NB4 (cell line): ENCODE data around the gene ARHGEF4.

ENCODE experiments used
- MYC ChIP-seq: IDR thresholded peaks from 2 replicates; pipeline ENCODE4 v1.6.1; 2011; ENCODE audit warnings: low read depth, low read length
- POLR2A ChIP-seq: IDR thresholded peaks from 2 replicates; pipeline ENCODE4 v1.6.1; 2011; ENCODE audit warnings: mild to moderate bottlenecking; ENCODE audit not compliant: insufficient read length; ENCODE audit errors: extremely low read depth
- TF ChIP-seq, protein P1 (sequence below): IDR thresholded peaks from 2 replicates; pipeline ENCODE4 v1.6.1; 2011; ENCODE audit warnings: low read depth, low read length
- TF ChIP-seq, protein P2 (sequence below): IDR thresholded peaks from one replicate; pipeline ENCODE4 v1.5.1; 2012; ENCODE audit warnings: low read depth, low read length

DNA sequence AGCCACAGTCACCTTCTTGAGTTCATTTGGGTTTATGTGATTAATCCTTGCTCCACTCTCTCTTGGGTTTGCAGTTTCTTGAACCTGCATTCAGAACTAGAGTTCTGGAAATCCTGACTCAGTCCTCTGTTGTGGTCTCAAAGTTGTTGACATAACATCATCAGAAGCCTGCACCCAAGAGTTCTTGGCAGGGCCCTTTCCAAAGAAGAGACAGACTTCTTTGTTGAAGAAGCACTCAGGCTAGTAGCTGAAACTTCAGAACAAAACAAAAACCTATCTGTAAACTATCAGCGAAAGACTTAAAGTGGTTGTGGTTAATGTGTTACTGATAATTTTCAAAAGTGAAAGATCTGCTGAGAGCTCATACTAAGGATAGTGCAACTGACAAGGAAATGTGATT, 135.7 kb downstream of the ARHGEF4 start:
- TF ChIP-seq, protein P1, sequence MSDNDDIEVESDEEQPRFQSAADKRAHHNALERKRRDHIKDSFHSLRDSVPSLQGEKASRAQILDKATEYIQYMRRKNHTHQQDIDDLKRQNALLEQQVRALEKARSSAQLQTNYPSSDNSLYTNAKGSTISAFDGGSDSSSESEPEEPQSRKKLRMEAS = no peak
- TF ChIP-seq, protein P2, sequence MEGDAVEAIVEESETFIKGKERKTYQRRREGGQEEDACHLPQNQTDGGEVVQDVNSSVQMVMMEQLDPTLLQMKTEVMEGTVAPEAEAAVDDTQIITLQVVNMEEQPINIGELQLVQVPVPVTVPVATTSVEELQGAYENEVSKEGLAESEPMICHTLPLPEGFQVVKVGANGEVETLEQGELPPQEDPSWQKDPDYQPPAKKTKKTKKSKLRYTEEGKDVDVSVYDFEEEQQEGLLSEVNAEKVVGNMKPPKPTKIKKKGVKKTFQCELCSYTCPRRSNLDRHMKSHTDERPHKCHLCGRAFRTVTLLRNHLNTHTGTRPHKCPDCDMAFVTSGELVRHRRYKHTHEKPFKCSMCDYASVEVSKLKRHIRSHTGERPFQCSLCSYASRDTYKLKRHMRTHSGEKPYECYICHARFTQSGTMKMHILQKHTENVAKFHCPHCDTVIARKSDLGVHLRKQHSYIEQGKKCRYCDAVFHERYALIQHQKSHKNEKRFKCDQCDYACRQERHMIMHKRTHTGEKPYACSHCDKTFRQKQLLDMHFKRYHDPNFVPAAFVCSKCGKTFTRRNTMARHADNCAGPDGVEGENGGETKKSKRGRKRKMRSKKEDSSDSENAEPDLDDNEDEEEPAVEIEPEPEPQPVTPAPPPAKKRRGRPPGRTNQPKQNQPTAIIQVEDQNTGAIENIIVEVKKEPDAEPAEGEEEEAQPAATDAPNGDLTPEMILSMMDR = no peak
- TF ChIP-seq POLR2A (no peak), MYC (no peak)
